HL-60/S4 treated with phorbol 12-myristate 13-acetate at 8.2 ng/mL for 4 days and 3 days (cell line): ENCODE results near the gene SDK1.

Source experiments
- in situ Hi-C: fragments of 300-500 bp; cut with MboI; formaldehyde crosslinking; loops from 2 replicates; pipeline ENCODE4 v1.15.0; 2022; ENCODE audit warnings: low sequenced_read_pairs

The SDK1 gene

DNA sequence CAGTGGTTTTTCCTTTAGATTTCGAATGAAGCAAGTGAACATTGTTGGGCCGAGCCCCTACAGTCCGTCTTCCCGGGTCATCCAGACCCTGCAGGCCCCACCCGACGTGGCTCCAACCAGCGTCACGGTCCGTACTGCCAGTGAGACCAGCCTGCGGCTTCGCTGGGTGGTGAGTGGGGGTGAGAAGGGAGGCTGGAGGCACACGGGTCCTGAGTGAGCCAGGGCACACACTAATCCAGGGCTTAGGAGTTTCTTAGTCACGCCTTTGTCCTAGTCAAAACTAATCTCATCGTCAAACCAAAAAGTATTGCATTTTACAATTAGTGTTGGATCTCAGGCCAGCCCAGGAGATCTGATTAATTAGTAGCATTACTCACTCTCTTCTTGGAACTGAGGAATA lies 812.2 kb downstream of the SDK1 start:
- in situ Hi-C loops = no loop called here

- in situ Hi-C loops = no loop called here
Observed at GRCh38 chr7:4113976-4114375, 812.9 kb downstream of the SDK1 start.

DNA sequence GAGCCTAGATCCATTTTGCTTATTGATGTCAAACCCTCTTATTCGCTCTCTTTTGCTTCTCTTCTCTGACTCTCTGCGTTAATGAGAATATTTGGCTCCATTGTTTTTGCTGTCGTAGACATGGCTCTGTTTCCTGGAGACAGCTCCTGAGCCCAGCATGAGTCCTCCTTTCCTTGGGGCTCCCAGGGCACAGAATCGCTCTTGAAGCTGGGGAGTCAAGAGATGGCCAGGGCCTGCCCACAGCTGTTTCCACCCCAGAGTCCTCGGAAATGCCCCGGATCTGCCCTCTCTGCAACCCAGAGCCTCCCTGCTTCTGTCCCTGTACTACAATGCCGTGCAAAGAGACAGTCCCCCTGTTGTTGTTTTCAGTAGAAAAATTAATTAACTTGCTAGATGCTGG lies 814.4 kb downstream of the SDK1 start:
- in situ Hi-C loops = no loop called here

- in situ Hi-C loops = no loop called here
Observed at GRCh38 chr7:4115941-4116610, 815.0 kb downstream of the SDK1 start.

DNA sequence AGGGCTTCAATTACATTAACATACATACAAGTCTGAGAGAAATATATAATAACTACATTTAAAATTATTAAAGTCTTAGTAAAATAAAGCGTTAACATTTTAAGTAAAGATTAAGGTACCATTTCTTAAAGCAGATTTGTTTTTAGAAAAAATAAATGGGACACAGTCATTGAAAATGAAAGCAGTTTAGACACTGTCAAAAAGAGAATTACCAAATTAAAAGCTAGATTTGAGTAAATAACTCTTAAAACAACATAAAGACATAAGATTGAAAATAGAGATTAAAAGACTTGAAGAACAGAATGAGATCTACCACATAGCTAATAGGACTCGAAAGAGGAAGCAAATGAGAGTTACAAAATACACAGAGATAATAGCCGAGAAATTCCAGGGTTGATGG lies 818.8 kb downstream of the SDK1 start:
- in situ Hi-C loops = no loop called here

DNA sequence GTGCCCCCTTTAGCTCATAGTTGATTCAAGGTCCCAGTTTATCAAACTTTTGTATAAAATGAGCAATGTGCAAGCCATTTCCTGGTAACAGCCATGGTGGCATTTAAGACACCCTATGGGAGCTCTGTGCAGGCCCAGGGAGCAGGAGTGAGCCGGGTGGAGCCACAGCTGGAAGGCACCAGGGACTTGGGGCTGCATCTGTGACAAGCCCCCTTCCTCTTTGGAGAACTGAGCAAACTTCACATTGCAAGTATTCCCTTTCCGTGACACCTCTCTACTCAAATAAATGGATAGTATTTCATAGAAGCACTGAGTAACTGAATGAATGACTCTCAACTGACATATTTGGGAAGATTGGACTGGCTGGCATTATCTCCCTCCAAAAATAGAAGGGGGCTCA lies 822.3 kb downstream of the SDK1 start:
- in situ Hi-C loops = no loop called here

- in situ Hi-C loops = no loop called here
Observed at GRCh38 chr7:4123823-4124222, 822.8 kb downstream of the SDK1 start.

DNA sequence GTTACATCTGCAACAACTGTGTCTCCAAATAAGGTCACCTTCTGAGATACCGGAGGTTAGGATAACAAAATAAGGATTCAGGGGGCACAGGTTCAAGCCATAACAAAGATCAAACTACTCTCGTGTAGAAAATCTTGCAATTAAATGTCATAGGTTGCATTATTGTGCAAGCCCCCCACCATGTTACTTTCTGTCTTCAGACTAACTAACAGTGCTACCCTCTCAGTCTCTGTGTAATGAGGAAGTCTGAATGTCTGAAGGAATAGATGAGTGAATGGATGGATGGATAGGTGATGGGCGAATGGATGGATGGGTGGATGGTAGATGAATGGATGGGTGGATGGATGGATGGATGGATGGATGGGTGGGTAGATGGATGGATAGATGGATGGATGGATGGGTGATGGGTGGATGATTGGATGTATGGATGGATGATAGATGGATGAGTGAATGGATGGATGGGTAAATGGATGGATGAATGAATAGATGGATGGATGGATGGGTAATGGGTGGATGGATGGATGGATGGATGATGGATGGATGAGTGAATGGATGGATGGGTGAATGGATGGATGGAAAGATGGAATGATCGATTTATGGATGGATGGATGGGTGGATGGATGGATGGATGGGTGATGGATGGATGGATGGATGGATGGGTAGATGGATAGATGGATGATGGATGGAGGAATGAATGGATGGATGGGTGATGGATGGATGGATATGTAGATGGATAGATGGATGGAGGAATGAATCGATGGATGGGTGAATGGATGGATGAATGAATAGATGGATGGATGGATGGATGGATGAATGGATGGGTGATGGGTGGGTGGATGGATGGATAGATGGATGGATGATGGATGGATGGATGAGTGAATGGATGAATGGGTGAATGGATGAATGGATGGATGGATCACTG lies 823.8 kb downstream of the SDK1 start:
- in situ Hi-C loops = no loop called here

DNA sequence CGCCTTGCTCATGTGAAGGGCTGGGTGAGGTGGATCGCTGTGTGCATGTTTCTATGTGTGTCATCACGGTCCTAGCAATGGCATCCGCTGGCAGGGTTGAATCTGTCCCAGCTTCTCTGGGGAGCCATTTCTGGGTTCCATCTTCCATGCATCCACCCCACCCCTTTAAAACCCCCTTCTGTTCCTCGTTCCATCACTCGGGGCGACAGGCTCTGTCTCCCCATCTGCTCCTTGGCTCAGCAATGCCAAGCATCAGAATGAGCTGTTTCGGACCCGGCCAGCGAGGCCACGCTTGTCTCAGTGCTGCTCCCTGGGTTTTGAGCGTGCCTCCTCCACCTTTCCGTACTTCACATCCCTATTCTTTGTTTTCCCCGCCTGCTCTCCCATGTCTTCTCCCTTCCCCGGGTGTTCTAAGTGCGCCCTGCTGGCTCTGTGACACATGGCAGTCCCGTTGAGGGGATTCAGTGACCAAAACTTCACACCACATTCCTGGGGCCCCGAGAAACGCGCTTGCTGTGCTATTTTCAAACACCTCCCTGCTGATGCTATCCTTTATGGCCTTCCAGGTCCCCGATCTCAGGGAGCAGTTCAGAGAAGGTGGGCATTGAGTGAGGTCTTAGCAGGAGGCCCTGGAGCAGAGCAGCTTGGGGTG lies 827.0 kb downstream of the SDK1 start:
- in situ Hi-C loops = no loop called here

DNA sequence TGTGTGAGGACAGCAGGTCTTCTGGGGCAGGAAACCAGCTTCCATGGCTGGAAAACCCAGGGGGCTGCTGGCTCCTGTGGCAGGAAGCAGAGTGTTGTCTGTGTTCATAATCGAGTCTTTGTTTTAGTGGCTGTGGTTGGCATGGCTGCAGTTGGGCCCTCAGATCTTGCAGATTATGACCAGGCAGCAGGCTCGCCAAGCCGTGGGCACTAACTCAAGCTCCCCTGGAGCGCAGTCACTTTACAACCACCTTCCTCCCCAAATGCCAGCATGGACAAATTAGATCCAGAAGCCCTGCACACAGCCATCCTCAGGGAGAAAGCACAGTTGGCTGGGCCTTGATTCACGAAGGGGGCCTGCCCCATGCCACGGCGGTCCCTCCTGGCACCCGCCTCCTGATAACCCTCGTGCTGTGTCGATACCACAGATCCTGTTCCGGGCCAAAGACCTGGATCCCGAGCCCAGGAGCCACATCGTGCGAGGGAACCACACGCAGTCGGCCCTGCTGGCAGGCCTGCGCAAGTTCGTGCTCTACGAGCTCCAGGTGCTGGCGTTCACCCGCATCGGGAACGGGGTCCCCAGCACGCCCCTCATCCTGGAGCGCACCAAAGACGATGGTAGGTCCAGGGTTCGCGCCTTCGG lies 828.5 kb downstream of the SDK1 start:
- in situ Hi-C loops = no loop called here

DNA sequence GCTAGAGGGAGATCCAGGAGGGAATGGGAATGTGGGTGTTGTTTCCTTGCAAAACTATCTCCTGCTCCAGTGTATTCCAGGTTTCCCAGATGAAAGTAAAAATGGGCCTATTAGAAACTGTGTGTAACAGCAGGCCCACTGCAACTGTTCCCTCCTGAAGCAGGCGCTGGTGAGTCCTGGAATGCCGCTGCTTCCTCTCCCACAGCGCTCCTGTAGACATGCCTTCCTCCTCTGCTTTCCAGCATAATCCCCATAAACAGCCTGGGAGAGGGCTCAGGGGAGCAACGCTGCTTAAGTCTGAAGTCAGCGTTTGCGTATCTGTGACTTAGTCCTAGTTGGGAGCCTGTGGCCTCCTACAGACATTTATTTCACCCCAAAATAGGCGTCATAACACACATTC lies 830.0 kb downstream of the SDK1 start:
- in situ Hi-C loops = no loop called here

DNA sequence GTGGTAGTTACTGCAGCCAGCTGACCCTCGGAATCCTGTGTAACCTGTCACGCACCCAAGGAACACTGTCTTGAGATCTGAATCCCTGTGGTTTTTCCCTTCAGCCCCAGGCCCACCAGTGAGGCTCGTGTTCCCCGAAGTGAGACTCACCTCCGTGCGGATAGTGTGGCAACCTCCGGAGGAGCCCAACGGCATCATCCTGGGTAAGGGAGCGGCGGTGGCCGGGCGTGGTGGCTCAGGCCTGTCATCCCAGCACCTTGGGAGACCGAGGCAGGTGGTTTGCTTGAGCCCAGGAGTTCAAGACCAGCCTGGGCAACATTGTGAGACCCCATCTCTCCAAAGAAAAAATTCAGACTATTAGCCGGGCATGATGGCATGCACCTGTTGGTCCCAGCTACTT lies 831.2 kb downstream of the SDK1 start:
- in situ Hi-C loops = no loop called here

DNA sequence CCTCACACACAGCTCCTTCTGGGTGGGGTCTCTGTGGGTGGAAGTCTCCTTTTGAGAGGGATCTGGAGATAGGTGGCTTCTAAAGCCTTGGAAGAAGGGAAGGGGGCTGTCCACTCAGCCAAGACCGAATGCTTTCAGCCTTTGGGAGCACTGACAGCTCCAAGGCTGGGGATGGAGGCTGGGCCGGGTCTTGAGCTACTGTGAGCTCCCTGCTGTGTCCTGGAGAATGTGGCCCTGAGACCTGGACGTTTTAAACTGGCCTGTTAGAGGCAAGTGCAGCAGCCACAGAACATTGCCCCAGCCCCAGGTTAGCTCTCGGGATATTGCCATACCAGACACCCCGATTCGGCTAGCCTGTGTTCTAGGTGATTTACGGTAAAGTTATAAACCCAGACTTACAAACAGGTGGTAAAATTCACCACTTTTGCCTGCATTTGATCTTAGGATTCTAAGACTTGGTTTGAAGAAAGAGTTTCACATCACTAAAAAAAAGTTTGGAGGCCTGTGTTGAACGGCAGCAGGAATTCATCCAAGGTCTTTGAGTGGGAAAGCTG lies 832.5 kb downstream of the SDK1 start:
- in situ Hi-C loops = no loop called here

GRCh38 chr7:4134204-4134603 lies 833.2 kb downstream of the SDK1 start:
- in situ Hi-C loops = no loop called here

- in situ Hi-C loops = no loop called here
Observed at GRCh38 chr7:4134631-4135030, 833.6 kb downstream of the SDK1 start.

- in situ Hi-C loops = no loop called here
Observed at GRCh38 chr7:4135301-4135700, 834.2 kb downstream of the SDK1 start.

GRCh38 chr7:4136036-4136435 lies 835.0 kb downstream of the SDK1 start:
- in situ Hi-C loops = no loop called here

- in situ Hi-C loops = no loop called here
Observed at GRCh38 chr7:4136501-4137110, 835.6 kb downstream of the SDK1 start.

- in situ Hi-C loops = no loop called here
Observed at GRCh38 chr7:4137552-4137951, 836.5 kb downstream of the SDK1 start.

DNA sequence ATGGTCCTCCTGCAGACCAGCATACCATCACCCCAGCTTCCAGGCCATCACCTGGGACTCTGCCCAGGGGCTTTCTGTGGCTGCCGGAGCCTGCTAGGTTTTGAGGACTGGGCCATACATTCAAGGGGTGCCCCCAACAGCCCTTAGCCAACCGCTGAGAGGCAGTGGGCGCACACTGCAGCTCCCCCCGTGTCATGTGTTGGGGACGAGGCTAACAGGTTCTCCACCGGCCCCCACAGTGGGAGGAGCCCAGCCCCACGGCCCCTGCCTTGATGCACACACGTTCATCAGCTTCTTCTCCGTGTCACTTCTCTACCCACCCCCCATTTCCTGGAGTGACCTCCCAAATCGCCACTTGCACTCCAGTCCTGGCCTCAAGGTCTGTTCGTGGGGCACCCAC lies 837.8 kb downstream of the SDK1 start:
- in situ Hi-C loops = no loop called here
